Measurements from ENCODE around the gene MFSD12. TPM values are rescaled to one million over a fixed set of nuclear protein-coding genes. Genes with fewer than 3 reads are reported as not detected.
"Not testable (repeated sequence)": the region's sequence is repeated elsewhere in the genome, so short reads cannot be mapped to it uniquely, and the experiment has no call there.

The MFSD12 gene
- total RNA-seq, 1 donor from 2014 or later, result 53.8 TPM

GRCh38 chr19:3537438-3538240, 19.7 kb downstream of the MFSD12 start:
- DNase-seq (ENCODE audit: low read depth in 2 of 2), result no peak

- no peak for DNase-seq (ENCODE audit: low read depth in 2 of 2)
Observed at GRCh38 chr19:3537101-3537437, 20.3 kb downstream of the MFSD12 start.

- no peak for DNase-seq (ENCODE audit: low read depth in 2 of 2)
Observed at GRCh38 chr19:3536429-3537100, 20.8 kb downstream of the MFSD12 start.

- DNase-seq (ENCODE audit: low read depth in 2 of 2), result no peak
Observed at GRCh38 chr19:3535981-3536380, 21.4 kb downstream of the MFSD12 start.

- no peak for DNase-seq (ENCODE audit: low read depth in 2 of 2)
Observed at GRCh38 chr19:3535563-3535965, 21.8 kb downstream of the MFSD12 start.

GRCh38 chr19:3535235-3535535, 22.2 kb downstream of the MFSD12 start:
- DNase-seq (ENCODE audit: low read depth in 2 of 2), result no peak

GRCh38 chr19:3534375-3535234, 22.8 kb downstream of the MFSD12 start:
- DNase-seq (ENCODE audit: low read depth in 2 of 2), result no peak

GRCh38 chr19:3533563-3534216, 23.7 kb downstream of the MFSD12 start:
- no peak for DNase-seq (ENCODE audit: low read depth in 2 of 2)

- no peak for DNase-seq (ENCODE audit: low read depth in 2 of 2)
Observed at GRCh38 chr19:3533033-3533432, 24.4 kb downstream of the MFSD12 start.

GRCh38 chr19:3532154-3532786, 25.1 kb downstream of the MFSD12 start:
- DNase-seq (ENCODE audit: low read depth in 2 of 2), result no peak

GRCh38 chr19:3531716-3532115, 25.7 kb downstream of the MFSD12 start:
- no peak for DNase-seq (ENCODE audit: low read depth in 2 of 2)

GRCh38 chr19:3530389-3530788, 27.0 kb downstream of the MFSD12 start:
- DNase-seq (ENCODE audit: low read depth in 2 of 2), result no peak

- DNase-seq (ENCODE audit: low read depth in 2 of 2), result not testable (repeated sequence)
Observed at GRCh38 chr19:3529299-3529698, 28.1 kb downstream of the MFSD12 start.

- DNase-seq (ENCODE audit: low read depth in 2 of 2), result no peak
Observed at GRCh38 chr19:3528539-3529211, 28.7 kb downstream of the MFSD12 start.

- no peak for DNase-seq (ENCODE audit: low read depth in 2 of 2)
Observed at GRCh38 chr19:3528080-3528479, 29.3 kb downstream of the MFSD12 start.

GRCh38 chr19:3527238-3527910, 30.0 kb downstream of the MFSD12 start:
- no peak for DNase-seq (ENCODE audit: low read depth in 2 of 2)

- DNase-seq (ENCODE audit: low read depth in 2 of 2), result no peak
Observed at GRCh38 chr19:3526507-3527237, 30.7 kb downstream of the MFSD12 start.

GRCh38 chr19:3524904-3525451, 32.4 kb downstream of the MFSD12 start:
- DNase-seq (ENCODE audit: low read depth in 2 of 2), result no peak
